HL-60 (cell line): ENCODE measurements around the gene NDUFC1.

Experiments used
- DNase-seq, 2 experiments: peaks; one replicate each; pipeline ENCODE4 v3.0.0-alpha.2; 2010 to 2020; ENCODE audit warnings: low read depth in 1 of 2, low spot score in 1 of 2
- H3K27ac ChIP-seq: fragments of 250-450 bp; sonication (Bioruptor Pico); replicated peaks from 2 replicates; pipeline ENCODE4 v1.5.1; 2020; ENCODE audit warnings: mild to moderate bottlenecking, moderate library complexity
- H3K27me3 ChIP-seq: fragments of 250-450 bp; sonication (Bioruptor Pico); 2 replicates; pipeline ENCODE4 v1.5.1; 2021; ENCODE audit warnings: mild to moderate bottlenecking, moderate library complexity; ENCODE audit not compliant: insufficient read depth, poor library complexity, severe bottlenecking
- H3K4me3 ChIP-seq: replicated peaks from 2 replicates; pipeline ENCODE4 v1.5.1; 2011; ENCODE audit warnings: mild to moderate bottlenecking, control low read depth, low read length; ENCODE audit not compliant: insufficient read depth
- GABPA ChIP-seq: IDR thresholded peaks from 2 replicates; pipeline ENCODE4 v1.6.1; 2012; ENCODE audit warnings: low read depth
- POLR2AphosphoS5 ChIP-seq: IDR thresholded peaks from 2 replicates; pipeline ENCODE4 v1.6.1; 2012; ENCODE audit warnings: low read depth
- SPI1 ChIP-seq: IDR thresholded peaks from 2 replicates; pipeline ENCODE4 v1.6.1; 2012; ENCODE audit warnings: low read depth, mild to moderate bottlenecking, borderline replicate concordance
- TF ChIP-seq, protein P1 (sequence below): IDR thresholded peaks from 2 replicates; pipeline ENCODE4 v1.6.1; 2012; ENCODE audit warnings: low read depth; ENCODE audit not compliant: insufficient replicate concordance
- TF ChIP-seq, protein P2 (sequence below): IDR thresholded peaks from one replicate; pipeline ENCODE4 v1.5.1; 2011; ENCODE audit warnings: low read length, control low read depth, inconsistent platforms; ENCODE audit not compliant: insufficient read depth

The NDUFC1 gene

DNA sequence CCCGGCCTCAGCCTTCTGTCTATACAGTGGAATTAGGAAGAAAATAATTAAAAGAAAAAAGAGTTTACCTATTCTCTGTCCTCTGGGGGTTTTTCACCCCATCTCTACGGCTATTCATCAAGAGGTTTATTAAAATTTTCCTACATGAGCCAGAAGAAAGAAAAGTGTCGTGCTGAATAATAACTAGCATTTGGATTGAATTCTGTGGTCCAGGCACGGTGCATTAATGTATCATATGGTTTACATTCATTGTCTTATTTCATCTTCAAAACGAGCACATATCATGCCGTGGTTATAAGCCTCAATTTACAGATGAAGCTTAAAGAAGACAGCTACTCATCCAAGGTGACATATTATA lies 6.4 kb downstream of the NDUFC1 start:
- no peak for DNase-seq
- TF ChIP-seq, protein P1, sequence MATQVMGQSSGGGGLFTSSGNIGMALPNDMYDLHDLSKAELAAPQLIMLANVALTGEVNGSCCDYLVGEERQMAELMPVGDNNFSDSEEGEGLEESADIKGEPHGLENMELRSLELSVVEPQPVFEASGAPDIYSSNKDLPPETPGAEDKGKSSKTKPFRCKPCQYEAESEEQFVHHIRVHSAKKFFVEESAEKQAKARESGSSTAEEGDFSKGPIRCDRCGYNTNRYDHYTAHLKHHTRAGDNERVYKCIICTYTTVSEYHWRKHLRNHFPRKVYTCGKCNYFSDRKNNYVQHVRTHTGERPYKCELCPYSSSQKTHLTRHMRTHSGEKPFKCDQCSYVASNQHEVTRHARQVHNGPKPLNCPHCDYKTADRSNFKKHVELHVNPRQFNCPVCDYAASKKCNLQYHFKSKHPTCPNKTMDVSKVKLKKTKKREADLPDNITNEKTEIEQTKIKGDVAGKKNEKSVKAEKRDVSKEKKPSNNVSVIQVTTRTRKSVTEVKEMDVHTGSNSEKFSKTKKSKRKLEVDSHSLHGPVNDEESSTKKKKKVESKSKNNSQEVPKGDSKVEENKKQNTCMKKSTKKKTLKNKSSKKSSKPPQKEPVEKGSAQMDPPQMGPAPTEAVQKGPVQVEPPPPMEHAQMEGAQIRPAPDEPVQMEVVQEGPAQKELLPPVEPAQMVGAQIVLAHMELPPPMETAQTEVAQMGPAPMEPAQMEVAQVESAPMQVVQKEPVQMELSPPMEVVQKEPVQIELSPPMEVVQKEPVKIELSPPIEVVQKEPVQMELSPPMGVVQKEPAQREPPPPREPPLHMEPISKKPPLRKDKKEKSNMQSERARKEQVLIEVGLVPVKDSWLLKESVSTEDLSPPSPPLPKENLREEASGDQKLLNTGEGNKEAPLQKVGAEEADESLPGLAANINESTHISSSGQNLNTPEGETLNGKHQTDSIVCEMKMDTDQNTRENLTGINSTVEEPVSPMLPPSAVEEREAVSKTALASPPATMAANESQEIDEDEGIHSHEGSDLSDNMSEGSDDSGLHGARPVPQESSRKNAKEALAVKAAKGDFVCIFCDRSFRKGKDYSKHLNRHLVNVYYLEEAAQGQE: no peak
- TF ChIP-seq SPI1: no peak
- no peak for TF ChIP-seq GABPA
- TF ChIP-seq POLR2AphosphoS5: no peak
- TF ChIP-seq, protein P2, sequence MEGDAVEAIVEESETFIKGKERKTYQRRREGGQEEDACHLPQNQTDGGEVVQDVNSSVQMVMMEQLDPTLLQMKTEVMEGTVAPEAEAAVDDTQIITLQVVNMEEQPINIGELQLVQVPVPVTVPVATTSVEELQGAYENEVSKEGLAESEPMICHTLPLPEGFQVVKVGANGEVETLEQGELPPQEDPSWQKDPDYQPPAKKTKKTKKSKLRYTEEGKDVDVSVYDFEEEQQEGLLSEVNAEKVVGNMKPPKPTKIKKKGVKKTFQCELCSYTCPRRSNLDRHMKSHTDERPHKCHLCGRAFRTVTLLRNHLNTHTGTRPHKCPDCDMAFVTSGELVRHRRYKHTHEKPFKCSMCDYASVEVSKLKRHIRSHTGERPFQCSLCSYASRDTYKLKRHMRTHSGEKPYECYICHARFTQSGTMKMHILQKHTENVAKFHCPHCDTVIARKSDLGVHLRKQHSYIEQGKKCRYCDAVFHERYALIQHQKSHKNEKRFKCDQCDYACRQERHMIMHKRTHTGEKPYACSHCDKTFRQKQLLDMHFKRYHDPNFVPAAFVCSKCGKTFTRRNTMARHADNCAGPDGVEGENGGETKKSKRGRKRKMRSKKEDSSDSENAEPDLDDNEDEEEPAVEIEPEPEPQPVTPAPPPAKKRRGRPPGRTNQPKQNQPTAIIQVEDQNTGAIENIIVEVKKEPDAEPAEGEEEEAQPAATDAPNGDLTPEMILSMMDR: no peak
- Histone ChIP-seq H3K4me3 (no peak overlapping the region), H3K27ac (peak overlapping the region; percentile 95), H3K27me3 (no peaks in the 10 kb centered on the region)

DNA sequence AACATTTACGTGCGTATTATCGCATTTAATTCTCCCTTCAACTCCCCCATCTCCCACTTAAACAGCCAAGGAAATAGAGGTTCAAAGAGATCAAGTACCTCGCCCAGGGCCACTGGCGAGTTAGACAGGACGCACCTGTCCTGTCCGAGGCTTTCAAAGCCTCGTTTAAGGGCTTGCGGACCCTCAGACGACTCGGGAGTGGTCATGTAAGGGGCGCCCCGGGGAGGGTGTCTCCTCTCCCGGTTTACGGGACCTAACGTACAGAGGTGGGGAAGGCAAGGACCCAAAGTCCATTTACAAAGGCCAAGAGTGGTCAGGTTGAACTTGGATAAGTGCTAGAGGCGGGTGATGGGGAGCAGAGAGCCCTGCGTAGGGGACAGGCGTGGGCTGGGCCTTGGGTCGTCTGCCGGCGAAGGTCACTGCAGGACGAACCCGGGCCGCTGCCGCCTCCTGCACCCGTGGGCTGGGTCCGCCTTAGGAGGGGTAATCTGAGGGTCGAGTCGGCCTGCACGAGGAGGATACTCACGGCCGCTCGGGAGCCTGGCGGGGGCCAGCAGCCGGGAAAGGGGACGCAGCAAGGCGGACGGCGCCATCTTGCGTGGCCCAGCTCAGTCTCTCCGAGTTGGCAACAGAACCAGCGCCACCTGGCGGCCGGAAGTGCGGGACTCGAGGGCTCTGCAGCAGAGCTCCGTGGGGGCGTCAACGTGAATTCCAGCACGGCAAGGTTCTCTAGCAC lies 6.9 kb downstream of the NDUFC1 start:
- Histone ChIP-seq H3K4me3 (peak overlapping the region; percentile 93), H3K27me3 (no peaks in the 10 kb centered on the region), H3K27ac (peak overlapping the region; percentile 95)
- DNase-seq: peak; percentile 90 to 97
- TF ChIP-seq, protein P2: peak; percentile 84
- TF ChIP-seq, protein P1: peak; percentile 73
- TF ChIP-seq SPI1 (no peak), GABPA (peak; percentile 50), POLR2AphosphoS5 (peak; percentile 89)

DNA sequence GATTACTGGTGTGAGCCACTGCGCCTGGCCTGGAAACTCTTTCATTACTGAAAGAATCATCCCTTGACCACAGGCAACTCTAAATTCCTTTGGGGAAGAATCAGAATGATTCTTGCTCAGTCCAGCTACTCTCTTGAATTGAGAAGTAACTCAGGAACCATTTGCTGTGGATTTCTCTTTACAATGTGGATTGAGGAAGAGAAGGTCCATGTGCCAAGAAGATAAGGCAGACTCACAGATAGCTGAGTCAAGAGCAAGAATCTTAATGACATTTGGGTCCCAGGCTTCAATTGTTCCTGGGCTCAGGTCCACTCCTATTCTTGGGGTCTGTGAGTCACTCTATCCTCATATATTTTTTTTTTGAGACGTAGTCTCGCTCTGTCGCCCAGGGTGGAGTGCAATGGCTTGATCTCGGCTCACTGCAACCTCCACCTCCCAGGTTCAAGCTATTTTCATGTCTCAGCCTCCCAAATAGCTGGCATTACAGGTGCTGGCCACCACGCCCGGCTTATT lies 16.0 kb downstream of the NDUFC1 start:
- TF ChIP-seq POLR2AphosphoS5 (no peak), SPI1 (no peak), GABPA (no peak)
- TF ChIP-seq, protein P1: no peak
- TF ChIP-seq, protein P2: no peak
- Histone ChIP-seq H3K27ac (no peak overlapping the region), H3K4me3 (no peak overlapping the region), H3K27me3 (no peaks in the 10 kb centered on the region)
- no peak for DNase-seq
